GM06990 (cell line): ENCODE data around the gene IFT52.

Source experiments
- DNase-seq: peaks from one replicate; pipeline ENCODE4 v3.0.0-alpha.2; 2011; ENCODE audit not compliant: insufficient read length; ENCODE audit errors: extremely low read depth
- H3K27me3 ChIP-seq: replicated peaks from 2 replicates; pipeline ENCODE4 v1.6.0; 2011; ENCODE audit warnings: low read length; ENCODE audit not compliant: control insufficient read depth, insufficient read depth
- H3K36me3 ChIP-seq: 2 replicates; pipeline ENCODE4 v1.5.1; 2011; ENCODE audit warnings: low read length; ENCODE audit not compliant: control insufficient read depth, insufficient read depth
- H3K4me3 ChIP-seq: replicated peaks from 2 replicates; pipeline ENCODE4 v1.5.1; 2011; ENCODE audit warnings: low read depth, mild to moderate bottlenecking, control low read depth, low read length
- TF ChIP-seq, protein P1 (sequence below): IDR thresholded peaks from 2 replicates; pipeline ENCODE4 v1.5.1; 2011; ENCODE audit warnings: low read length, control low read depth, mild to moderate bottlenecking, inconsistent platforms; ENCODE audit not compliant: insufficient read depth, poor library complexity, severe bottlenecking

The IFT52 gene

DNA sequence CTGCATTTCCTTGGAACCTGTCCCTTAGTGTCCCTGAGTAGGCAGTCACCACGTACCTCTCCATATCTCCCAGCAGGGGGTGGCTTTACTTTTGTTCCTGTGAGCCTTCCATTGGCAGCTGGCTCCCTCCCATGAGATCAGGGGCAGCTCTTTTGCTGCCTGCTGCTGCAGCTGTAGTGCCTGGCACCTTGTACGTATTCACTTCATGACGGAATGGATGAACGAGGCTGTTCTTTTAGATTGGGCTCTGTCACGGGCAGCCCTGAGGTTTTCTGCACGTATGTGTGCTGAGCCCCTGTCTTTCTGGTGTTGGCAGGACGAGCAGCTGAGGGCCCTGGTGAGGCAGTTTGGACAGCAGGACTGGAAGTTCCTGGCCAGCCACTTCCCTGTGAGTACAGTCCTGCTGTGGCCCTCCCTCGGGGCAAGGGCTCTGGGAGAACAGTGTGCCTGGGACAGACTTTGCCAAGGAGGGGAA lies 90.8 kb downstream of the IFT52 start:
- Histone ChIP-seq H3K4me3 (peak overlapping the region; percentile 55), H3K27me3 (no peaks in the 10 kb centered on the region), H3K36me3 (peaks cover 9% of the 10 kb centered on the region)
- DNase-seq: peak; percentile 56
- TF ChIP-seq, protein P1, sequence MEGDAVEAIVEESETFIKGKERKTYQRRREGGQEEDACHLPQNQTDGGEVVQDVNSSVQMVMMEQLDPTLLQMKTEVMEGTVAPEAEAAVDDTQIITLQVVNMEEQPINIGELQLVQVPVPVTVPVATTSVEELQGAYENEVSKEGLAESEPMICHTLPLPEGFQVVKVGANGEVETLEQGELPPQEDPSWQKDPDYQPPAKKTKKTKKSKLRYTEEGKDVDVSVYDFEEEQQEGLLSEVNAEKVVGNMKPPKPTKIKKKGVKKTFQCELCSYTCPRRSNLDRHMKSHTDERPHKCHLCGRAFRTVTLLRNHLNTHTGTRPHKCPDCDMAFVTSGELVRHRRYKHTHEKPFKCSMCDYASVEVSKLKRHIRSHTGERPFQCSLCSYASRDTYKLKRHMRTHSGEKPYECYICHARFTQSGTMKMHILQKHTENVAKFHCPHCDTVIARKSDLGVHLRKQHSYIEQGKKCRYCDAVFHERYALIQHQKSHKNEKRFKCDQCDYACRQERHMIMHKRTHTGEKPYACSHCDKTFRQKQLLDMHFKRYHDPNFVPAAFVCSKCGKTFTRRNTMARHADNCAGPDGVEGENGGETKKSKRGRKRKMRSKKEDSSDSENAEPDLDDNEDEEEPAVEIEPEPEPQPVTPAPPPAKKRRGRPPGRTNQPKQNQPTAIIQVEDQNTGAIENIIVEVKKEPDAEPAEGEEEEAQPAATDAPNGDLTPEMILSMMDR: peak; percentile 38

GRCh38 chr20:43681991-43682410 lies 91.3 kb downstream of the IFT52 start:
- TF ChIP-seq, protein P1: no peak
- DNase-seq: peak; percentile 86
- Histone ChIP-seq H3K4me3 (peak overlapping the region; percentile 55), H3K27me3 (no peaks in the 10 kb centered on the region), H3K36me3 (peaks cover 11% of the 10 kb centered on the region)

DNA sequence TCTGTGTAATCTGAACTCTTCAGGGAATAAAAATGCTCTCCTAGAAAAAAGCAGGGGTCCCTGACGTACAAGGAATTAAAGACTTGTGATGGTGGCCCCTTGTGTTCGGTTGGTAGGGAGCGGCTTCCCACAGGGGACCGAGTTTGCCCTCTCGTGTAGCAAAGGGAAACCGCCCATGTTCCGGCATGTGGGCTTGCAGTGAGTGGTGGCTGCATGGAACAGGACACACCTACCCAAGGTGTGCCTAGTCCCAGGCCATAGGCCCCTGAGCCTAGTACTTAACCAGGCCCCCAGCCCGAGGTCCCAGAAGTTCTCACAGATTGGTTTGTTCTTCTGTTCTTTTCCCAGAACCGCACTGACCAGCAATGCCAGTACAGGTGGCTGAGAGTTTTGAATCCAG lies 91.7 kb downstream of the IFT52 start:
- peaks cover 11% of the 10 kb centered on the region for H3K36me3 ChIP-seq
- no peaks in the 10 kb centered on the region for H3K27me3 ChIP-seq
- peak overlapping the region; percentile 2 for H3K4me3 ChIP-seq
- TF ChIP-seq, protein P1: no peak
- DNase-seq: no peak

DNA sequence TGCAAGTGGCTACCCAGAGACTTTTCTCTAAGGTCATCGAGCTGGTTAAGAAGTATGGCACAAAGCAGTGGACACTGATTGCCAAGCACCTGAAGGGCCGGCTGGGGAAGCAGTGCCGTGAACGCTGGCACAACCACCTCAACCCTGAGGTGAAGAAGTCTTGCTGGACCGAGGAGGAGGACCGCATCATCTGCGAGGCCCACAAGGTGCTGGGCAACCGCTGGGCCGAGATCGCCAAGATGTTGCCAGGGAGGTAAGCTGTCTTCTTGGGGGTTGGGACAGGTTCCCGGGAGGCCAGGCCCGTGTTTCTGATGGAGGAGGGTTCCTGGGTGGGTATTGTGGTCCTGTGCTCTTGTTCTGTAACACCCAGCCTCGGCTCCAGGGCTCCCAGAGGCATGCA lies 96.1 kb downstream of the IFT52 start:
- DNase-seq: no peak
- no peaks in the 10 kb centered on the region for H3K27me3 ChIP-seq
- no peak overlapping the region for H3K4me3 ChIP-seq
- H3K36me3 ChIP-seq: peaks cover 19% of the 10 kb centered on the region
- TF ChIP-seq, protein P1: no peak

- Histone ChIP-seq H3K27me3 (no peaks in the 10 kb centered on the region), H3K36me3 (peaks cover 18% of the 10 kb centered on the region), H3K4me3 (no peak overlapping the region)
- no peak for DNase-seq
- TF ChIP-seq, protein P1: no peak
These were observed 98.4 kb downstream of the IFT52 start for GRCh38 chr20:43689165-43689564.
